Measurements from ENCODE around the gene NKX2-3. TPM values are rescaled to one million over a fixed set of nuclear protein-coding genes. Genes with fewer than 3 reads are reported as not detected.

Gene NKX2-3
- total and polyA plus RNA-seq, 9 of the 15 experiments (the other 6 are each of a cell fraction or from before 2014, with no cell fraction given), result not detected

DNA sequence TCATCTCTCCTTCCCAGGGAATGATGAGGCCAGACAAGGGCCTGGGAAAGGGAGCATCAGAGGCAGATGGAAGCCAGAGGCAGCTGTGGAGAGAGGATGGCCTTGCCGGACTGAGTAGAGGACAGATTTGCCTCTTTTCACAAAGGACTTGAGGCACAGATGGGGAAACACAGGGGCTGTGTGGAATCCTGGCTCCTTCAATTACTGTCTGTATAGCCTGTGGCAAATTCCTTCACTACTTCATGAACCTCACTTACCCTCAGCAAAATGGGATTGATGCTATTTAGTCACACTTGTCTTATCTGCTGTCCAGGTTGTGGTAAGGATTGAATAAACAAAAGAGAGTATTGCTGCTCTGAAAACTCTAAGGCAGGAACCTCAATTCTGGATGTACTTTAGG, 47.2 kb downstream of the NKX2-3 start:
- intact Hi-C loops (cut with micrococcal nuclease) (no loop called here), in situ Hi-C loops (cut with MboI) (no loop called here)
- 0% methylated on average over 1 of the region's 1 CpG for WGBS (ENCODE audit: insufficient coverage, low coverage, missing lambda C conversion rate)
- no peak overlapping the region for H3K4me3 ChIP-seq
- POLR2A ChIA-PET, result no interaction called here
- H3K79me2 ChIP-seq (ENCODE audit: control insufficient read depth, insufficient read depth, low read length), result no peaks in the 10 kb centered on the region
- H3K9ac ChIP-seq (ENCODE audit: insufficient read depth in 1 of 2, low read depth in 2 of 2, low read length in 2 of 2), result no peak overlapping the region
- no peak for FAIRE-seq
- H3K27me3 ChIP-seq (ENCODE audit: control insufficient read depth in 2 of 2, insufficient read depth in 2 of 2, low read length in 2 of 2), result peaks cover 16 to 41% of the 10 kb centered on the region in 2 experiments
- TF ChIP-seq MYNN (IDR thresholded peaks at IDR 0.05) (no peak), MYNN (CRISPR knock-in tag; IDR thresholded peaks at IDR 0.05) (no peak), CBX8 (IDR thresholded peaks at IDR 0.05; ENCODE audit: borderline replicate concordance, extremely low read depth, low read depth, low read length, poor library complexity, severe bottlenecking) (no peak), RNF2 (IDR thresholded peaks at IDR 0.05) (no peak), MCM3 (IDR thresholded peaks at IDR 0.05) (no peak), ZNF121 (CRISPR knock-in tag; conservative IDR thresholded peaks at IDR 0.05) (no peak), NR2C2 (CRISPR knock-in tag; IDR thresholded peaks at IDR 0.05) (no peak), NR2C2 (tag; IDR thresholded peaks at IDR 0.05) (no peak)
- TF ChIP-seq, protein P1, sequence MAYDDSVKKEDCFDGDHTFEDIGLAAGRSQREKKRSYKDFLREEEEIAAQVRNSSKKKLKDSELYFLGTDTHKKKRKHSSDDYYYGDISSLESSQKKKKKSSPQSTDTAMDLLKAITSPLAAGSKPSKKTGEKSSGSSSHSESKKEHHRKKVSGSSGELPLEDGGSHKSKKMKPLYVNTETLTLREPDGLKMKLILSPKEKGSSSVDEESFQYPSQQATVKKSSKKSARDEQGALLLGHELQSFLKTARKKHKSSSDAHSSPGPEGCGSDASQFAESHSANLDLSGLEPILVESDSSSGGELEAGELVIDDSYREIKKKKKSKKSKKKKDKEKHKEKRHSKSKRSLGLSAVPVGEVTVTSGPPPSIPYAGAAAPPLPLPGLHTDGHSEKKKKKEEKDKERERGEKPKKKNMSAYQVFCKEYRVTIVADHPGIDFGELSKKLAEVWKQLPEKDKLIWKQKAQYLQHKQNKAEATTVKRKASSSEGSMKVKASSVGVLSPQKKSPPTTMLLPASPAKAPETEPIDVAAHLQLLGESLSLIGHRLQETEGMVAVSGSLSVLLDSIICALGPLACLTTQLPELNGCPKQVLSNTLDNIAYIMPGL (CRISPR knock-in tag; IDR thresholded peaks at IDR 0.05), result no peak
- TF ChIP-seq, protein P2, sequence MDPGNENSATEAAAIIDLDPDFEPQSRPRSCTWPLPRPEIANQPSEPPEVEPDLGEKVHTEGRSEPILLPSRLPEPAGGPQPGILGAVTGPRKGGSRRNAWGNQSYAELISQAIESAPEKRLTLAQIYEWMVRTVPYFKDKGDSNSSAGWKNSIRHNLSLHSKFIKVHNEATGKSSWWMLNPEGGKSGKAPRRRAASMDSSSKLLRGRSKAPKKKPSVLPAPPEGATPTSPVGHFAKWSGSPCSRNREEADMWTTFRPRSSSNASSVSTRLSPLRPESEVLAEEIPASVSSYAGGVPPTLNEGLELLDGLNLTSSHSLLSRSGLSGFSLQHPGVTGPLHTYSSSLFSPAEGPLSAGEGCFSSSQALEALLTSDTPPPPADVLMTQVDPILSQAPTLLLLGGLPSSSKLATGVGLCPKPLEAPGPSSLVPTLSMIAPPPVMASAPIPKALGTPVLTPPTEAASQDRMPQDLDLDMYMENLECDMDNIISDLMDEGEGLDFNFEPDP (CRISPR knock-in tag; IDR thresholded peaks at IDR 0.05), result no peak
- TF ChIP-seq, protein P3, sequence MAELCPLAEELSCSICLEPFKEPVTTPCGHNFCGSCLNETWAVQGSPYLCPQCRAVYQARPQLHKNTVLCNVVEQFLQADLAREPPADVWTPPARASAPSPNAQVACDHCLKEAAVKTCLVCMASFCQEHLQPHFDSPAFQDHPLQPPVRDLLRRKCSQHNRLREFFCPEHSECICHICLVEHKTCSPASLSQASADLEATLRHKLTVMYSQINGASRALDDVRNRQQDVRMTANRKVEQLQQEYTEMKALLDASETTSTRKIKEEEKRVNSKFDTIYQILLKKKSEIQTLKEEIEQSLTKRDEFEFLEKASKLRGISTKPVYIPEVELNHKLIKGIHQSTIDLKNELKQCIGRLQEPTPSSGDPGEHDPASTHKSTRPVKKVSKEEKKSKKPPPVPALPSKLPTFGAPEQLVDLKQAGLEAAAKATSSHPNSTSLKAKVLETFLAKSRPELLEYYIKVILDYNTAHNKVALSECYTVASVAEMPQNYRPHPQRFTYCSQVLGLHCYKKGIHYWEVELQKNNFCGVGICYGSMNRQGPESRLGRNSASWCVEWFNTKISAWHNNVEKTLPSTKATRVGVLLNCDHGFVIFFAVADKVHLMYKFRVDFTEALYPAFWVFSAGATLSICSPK (IDR thresholded peaks at IDR 0.05; ENCODE audit: borderline replicate concordance), result no peak
- H2AFZ ChIP-seq (ENCODE audit: low read depth, low read length), result no peak overlapping the region
- H3K36me3 ChIP-seq (ENCODE audit: control insufficient read depth, insufficient read depth, low read length), result no peaks in the 10 kb centered on the region
- no peak for DNase-seq (ENCODE audit: extremely low read depth in 1 of 4, low spot score in 3 of 4)
- CTCF ChIA-PET (ENCODE audit: low intra/inter-chr PET ratio), result no interaction called here
- peaks cover 0 to 2% of the 10 kb centered on the region in 2 experiments; a peak in 1 of 5 replicates for H3K4me1 ChIP-seq (replicated peaks in 1 of 2; ENCODE audit: control insufficient read depth in 2 of 2, insufficient read depth in 2 of 2, low read length in 2 of 2)
- ATAC-seq, result no peak
- no peaks in the 10 kb centered on the region for H4K20me1 ChIP-seq (replicated peaks; ENCODE audit: control insufficient read depth, insufficient read depth, low read length)
- no peak overlapping the region for H3K27ac ChIP-seq (ENCODE audit: extremely low read depth, low read depth, low read length)
- no peak overlapping the region for H3K4me2 ChIP-seq (ENCODE audit: insufficient read depth, low read length)
- no peaks in the 10 kb centered on the region for H3K9me1 ChIP-seq (ENCODE audit: control insufficient read depth, insufficient read depth, low read length)
- no TSS peak for BruUV-seq (replicated peaks)
- no peaks in the 10 kb centered on the region for H3K9me3 ChIP-seq (replicated peaks; ENCODE audit: control insufficient read depth, insufficient read depth, low read depth, low read length)
